ENCODE data around the gene NIF3L1. TPM values are rescaled to one million over a fixed set of nuclear protein-coding genes. Genes with fewer than 3 reads are reported as not detected.

Gene NIF3L1
- total RNA-seq, 1 donor from 2014 or later = 49.8 TPM

GRCh38 chr2:200852605-200853004, 36.6 kb upstream of the NIF3L1 start:
- Mint-ChIP-seq H3K27me3 (ENCODE audit: low read depth) (no peaks in the 10 kb centered on the region), H3K4me1 (no peaks in the 10 kb centered on the region), H3K36me3 (ENCODE audit: low read depth) (peaks cover 26% of the 10 kb centered on the region), H3K4me3 (no peak overlapping the region), H3K27ac (ENCODE audit: unreplicated experiment) (no peak overlapping the region), H3K9me3 (no peaks in the 10 kb centered on the region)
- no peak for DNase-seq (ENCODE audit: low read depth, low spot score)
- no peak for TF ChIP-seq CTCF (conservative IDR thresholded peaks at IDR 0.05)

DNA sequence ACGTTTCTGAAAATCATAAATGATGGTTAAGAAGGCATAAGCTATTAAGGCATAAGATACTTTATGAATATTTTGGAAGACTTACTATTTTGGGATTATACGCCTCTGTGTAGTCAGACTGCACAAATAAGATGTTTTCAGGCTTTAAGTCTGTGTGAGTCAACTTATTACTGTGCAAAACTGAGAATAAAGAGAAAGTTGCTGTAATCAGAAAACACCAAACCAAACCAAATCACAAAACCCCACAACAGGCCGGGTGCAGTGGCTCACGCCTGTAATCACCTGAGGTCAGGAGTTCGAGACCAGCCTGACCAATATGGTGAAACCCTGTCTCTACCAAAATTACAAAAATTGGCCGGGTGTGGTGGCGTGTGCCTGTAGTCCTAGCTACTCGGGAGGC, 32.4 kb upstream of the NIF3L1 start:
- peaks cover 14% of the 10 kb centered on the region for H3K4me1 Mint-ChIP-seq
- TF ChIP-seq CTCF (conservative IDR thresholded peaks at IDR 0.05) = no peak
- H3K36me3 Mint-ChIP-seq (ENCODE audit: low read depth) = peaks cover 37% of the 10 kb centered on the region
- no peaks in the 10 kb centered on the region for H3K9me3 Mint-ChIP-seq
- H3K27me3 Mint-ChIP-seq (ENCODE audit: low read depth) = no peaks in the 10 kb centered on the region
- DNase-seq (ENCODE audit: low read depth, low spot score) = no peak
- no peak overlapping the region for H3K4me3 Mint-ChIP-seq
- H3K27ac Mint-ChIP-seq (ENCODE audit: unreplicated experiment) = no peak overlapping the region

DNA sequence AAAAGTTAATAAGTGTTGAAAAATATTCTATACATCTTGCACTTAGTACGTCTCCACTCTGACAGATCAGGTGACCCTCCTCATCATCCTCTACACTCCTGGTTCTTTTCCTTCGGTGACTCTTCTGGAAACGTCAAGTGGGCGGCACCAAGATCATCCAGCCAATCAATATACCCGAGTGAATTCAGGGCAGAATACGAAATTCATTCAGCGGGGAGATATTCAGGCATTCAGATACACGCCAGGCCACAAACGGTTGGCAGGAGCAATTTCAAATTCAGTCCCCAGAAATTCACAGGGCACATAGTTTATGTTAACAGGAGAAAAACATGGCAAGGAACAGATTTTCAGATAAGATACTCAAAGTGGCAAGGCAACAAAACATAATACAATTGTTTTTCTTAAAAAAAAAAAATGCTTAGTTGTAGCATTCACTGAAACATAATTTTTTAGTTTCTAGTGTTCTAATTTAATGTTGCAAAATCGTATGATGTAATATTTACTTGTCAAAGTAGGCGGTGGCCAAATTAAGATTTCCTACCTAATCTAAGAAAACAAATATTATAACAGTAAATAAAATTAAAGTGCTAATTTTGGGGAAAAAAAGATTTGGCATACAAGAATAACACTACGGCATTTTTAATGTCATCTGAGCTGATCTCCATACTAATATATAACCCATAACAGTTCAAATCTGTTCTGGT, 28.9 kb upstream of the NIF3L1 start:
- no peaks in the 10 kb centered on the region for H3K27me3 Mint-ChIP-seq (ENCODE audit: low read depth)
- peak overlapping the region; percentile 74 for H3K4me3 Mint-ChIP-seq
- H3K27ac Mint-ChIP-seq (ENCODE audit: unreplicated experiment) = no peak overlapping the region
- DNase-seq (ENCODE audit: low read depth, low spot score) = no peak
- peaks cover 32% of the 10 kb centered on the region for H3K36me3 Mint-ChIP-seq (ENCODE audit: low read depth)
- H3K9me3 Mint-ChIP-seq = no peaks in the 10 kb centered on the region
- peaks cover 32% of the 10 kb centered on the region for H3K4me1 Mint-ChIP-seq
- no peak for TF ChIP-seq CTCF (conservative IDR thresholded peaks at IDR 0.05)

DNA sequence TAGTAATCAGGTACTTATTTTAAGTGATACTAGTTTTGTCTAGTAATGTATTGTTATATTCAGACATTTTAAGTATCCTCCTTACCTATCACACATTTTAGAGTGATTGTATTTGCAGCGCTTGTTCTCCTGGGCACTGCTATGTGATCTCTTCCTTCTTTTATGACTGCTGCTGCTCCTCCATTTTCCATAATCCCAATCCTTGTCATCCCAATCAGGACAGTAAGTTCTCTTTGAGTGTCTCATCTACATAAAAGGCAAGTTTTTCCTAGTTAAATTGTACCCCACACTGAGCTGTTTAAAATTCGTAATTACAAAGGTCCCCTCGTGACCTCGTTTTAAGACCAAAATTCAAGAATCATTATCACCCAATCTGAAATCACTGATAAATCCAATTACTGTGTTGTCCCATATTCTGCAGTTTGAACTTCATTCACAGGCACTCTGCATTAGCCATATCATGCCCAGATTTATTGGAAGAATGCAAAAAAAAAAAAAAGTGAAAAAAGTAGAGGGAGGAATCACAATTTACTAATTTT, 27.5 kb upstream of the NIF3L1 start:
- peak overlapping the region; percentile 1 for H3K27ac Mint-ChIP-seq (ENCODE audit: unreplicated experiment)
- H3K4me3 Mint-ChIP-seq = peak overlapping the region; percentile 100
- no peak for DNase-seq (ENCODE audit: low read depth, low spot score)
- peaks cover 33% of the 10 kb centered on the region for H3K4me1 Mint-ChIP-seq
- no peak for TF ChIP-seq CTCF (conservative IDR thresholded peaks at IDR 0.05)
- peaks cover 27% of the 10 kb centered on the region for H3K36me3 Mint-ChIP-seq (ENCODE audit: low read depth)
- H3K27me3 Mint-ChIP-seq (ENCODE audit: low read depth) = no peaks in the 10 kb centered on the region
- no peaks in the 10 kb centered on the region for H3K9me3 Mint-ChIP-seq

DNA sequence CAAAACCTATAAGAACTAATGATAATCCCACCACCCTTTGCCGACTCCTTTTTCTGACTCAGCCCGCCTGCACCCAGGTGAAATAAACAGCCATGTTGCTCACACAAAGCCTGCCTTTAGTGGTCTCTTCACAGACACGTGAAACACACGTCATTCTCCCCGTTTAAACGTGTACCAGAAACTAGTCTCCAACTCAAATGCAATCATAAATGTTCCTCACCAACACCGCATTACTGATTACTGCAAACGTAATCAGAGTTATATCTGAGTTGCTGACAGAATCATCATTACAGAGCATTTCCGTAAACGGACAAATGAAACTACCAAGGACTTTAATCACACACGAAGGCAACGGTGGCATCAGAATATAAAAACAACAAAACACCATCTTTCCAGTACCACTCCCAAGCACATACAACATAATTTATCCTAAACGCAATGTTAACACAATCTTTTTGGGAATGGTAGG, 26.6 kb upstream of the NIF3L1 start:
- no peak for DNase-seq (ENCODE audit: low read depth, low spot score)
- Mint-ChIP-seq H3K4me1 (peaks cover 33% of the 10 kb centered on the region), H3K4me3 (peak overlapping the region; percentile 100), H3K27ac (ENCODE audit: unreplicated experiment) (peak overlapping the region; percentile 96), H3K27me3 (ENCODE audit: low read depth) (no peaks in the 10 kb centered on the region), H3K9me3 (no peaks in the 10 kb centered on the region), H3K36me3 (ENCODE audit: low read depth) (peaks cover 27% of the 10 kb centered on the region)
- TF ChIP-seq CTCF (conservative IDR thresholded peaks at IDR 0.05) = no peak
